IgD-negative memory B cell (primary cell): ENCODE data around the gene NLGN2. TPM values are rescaled to one million over a fixed set of nuclear protein-coding genes. Genes with fewer than 3 reads are reported as not detected.
A peak's percentile ranks its signal among the peaks of the same experiment; 100 is the strongest.

Experiments
- H3K27ac Mint-ChIP-seq, 3 donors: one replicate each; pipeline ENCODE4 v1.8.0; 2020 to 2022; ENCODE audit warnings: mild to moderate bottlenecking in 3 of 3, mixed read lengths in 3 of 3, moderate library complexity in 1 of 3
- H3K27me3 Mint-ChIP-seq: one replicate; pipeline ENCODE4 v1.8.0; 2021; ENCODE audit warnings: mixed read lengths
- H3K36me3 Mint-ChIP-seq: one replicate; pipeline ENCODE4 v1.8.0; 2020; ENCODE audit warnings: mild to moderate bottlenecking, mixed read lengths
- H3K4me1 Mint-ChIP-seq, 3 donors: one replicate each; pipeline ENCODE4 v1.8.0; 2020 to 2022; ENCODE audit warnings: mixed read lengths in 3 of 3, mild to moderate bottlenecking in 1 of 3
- H3K4me3 Mint-ChIP-seq, 4 donors: one replicate each; pipeline ENCODE4 v1.8.0; 2020 to 2022; ENCODE audit warnings: mild to moderate bottlenecking in 4 of 4, mixed read lengths in 4 of 4, moderate library complexity in 3 of 4
- H3K9me3 Mint-ChIP-seq, 3 donors: one replicate each; pipeline ENCODE4 v1.8.0; 2020 to 2021; ENCODE audit warnings: mixed read lengths in 3 of 3, mild to moderate bottlenecking in 1 of 3
- polyA plus RNA-seq: library from polyadenylated mRNA; unstranded; fragments of 300-500 nt; fragmentation: Illumina TruSeq; gene quantifications from one replicate; pipeline ENCODE4 v1.2.3, GENCODE V29; 2021

The NLGN2 gene
- polyA plus RNA-seq, 1 donor from 2014 or later, result not detected

DNA sequence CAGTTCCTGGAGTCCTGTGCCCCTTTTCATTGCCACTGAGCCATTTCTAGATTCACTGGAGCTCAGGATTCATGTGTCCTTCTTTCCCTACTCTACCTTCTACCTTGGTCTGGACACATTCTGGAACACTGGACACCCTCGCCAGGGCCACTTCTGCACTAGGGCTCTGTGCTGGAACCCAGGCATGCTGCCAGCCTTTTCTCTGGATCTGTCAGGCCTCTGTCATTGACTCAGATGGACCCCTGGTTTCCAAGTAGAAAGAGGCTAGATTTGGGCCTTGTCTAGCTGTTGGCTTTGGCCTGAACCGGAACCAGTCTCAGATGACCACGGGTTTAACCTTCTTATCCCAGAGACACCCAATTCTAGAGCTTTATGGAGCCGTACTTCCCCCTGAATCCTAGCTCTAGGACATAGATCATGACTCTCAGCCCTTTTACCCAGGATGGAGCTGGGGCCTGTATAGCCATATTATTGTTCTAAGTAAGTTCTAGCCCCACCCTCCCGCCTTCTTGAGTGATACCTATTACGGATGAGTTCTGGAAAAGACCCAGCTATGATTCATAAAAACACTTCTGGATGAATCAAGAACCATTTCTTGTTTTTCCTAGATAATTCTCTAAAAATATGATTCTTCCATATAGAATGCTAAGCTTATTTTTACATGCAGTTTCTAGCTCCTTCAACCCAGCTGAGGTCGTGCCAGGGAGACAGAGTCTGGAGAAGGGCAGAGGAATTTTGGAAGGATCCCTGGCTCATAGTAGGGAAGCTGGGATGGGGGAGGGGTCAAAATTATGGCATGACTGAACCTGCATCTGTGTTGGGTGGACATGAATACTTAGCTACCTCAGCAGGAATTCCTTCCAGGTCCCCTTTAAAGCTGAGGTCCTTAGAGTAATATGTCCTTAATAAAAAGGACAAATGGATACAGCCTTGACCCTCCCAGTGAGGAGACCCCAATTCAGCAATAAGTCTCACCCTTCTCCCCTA is 36.1 kb downstream of the NLGN2 start:
- peaks cover 60% of the 10 kb centered on the region for H3K27me3 Mint-ChIP-seq
- H3K4me3 Mint-ChIP-seq, result peak overlapping the region in 3 of 4 donors; percentile 5 to 72 (median 43)
- H3K9me3 Mint-ChIP-seq, result peaks cover 0 to 6% (median 1%) of the 10 kb centered on the region in 3 donors
- peaks cover 4% of the 10 kb centered on the region for H3K36me3 Mint-ChIP-seq
- H3K4me1 Mint-ChIP-seq, result peaks cover 12 to 23% (median 18%) of the 10 kb centered on the region in 3 donors
- no peak overlapping the region for H3K27ac Mint-ChIP-seq

DNA sequence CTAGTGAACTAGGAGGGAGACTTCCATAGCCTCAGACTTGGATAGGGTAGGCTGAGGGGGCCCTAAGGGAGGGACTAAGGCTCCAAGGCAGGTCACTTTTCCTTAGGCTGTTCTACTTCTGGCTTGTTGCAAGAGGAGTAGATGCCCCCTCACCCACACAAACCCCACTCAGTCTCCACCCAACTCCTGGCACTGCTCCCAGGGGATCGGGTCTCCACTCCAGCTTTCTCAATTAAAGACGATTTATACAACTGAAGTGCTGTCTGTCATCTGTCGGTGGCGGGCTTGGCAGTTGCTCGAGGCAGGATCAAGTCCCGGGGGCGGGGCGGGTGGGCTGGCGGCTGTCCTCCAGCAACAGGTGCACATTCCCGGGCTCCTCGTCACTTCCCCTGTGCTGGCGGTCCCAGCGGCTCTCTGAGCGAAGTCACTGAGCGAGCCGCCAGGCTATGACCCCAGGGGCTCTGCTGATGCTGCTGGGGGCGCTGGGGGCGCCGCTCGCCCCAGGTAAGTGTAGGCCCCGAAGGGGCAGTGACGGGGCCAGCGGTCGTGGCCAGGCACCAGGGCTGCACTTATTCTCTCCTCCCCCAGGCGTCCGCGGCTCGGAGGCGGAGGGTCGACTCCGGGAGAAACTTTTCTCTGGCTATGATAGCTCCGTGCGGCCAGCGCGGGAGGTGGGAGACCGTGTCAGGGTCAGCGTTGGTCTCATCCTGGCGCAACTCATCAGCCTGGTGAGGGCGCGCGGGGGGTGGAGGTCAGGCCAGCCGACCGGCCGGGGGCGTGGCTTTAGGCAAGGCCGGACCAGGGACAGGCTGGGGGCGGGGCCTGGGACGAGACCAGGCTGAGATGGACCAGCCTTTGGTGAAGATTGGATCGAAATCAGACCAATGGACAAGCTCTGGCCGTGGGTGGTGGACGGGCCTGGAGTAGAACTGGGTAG is 37.3 kb downstream of the NLGN2 start, which contains the start of gene CHRNB1:
CHRNB1 (plus strand) TSS at position 380 of the 937 bp plus-strand sequence; CDS start at position 447, 67 bp downstream.
- Mint-ChIP-seq H3K36me3 (peaks cover 4% of the 10 kb centered on the region), H3K4me3 (peak within 1 kb of the TSS; percentile 58 to 85 (median 76)), H3K27ac (peak within 1 kb of the TSS; percentile 12 to 95 (median 71)), H3K4me1 (peaks cover 9 to 18% (median 13%) of the 10 kb centered on the region in 3 donors), H3K9me3 (peaks cover 0 to 6% (median 1%) of the 10 kb centered on the region in 3 donors), H3K27me3 (peaks cover 59% of the 10 kb centered on the region)

DNA sequence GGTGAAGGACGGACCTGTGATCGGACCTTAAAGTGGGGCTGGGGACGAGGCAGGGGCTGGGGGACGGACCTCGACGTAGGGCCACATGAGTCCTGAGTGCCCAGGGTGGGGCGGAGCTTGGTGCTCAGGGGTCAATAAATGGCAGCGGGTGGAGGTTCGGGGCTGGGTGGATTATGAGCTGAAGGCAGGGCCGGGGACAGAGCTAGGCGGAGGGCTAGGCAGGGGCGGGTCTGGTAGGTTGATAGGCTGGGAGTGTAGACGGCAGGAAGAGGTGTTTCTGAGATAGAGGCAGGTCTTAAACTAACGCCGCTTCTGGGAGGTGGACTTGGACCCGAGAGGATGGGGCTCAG is 37.9 kb downstream of the NLGN2 start:
- Mint-ChIP-seq H3K27me3 (peaks cover 53% of the 10 kb centered on the region), H3K4me1 (peaks cover 7 to 14% (median 9%) of the 10 kb centered on the region in 3 donors), H3K4me3 (peak overlapping the region; percentile 58 to 85 (median 76)), H3K27ac (peak overlapping the region; percentile 12 to 95 (median 71)), H3K9me3 (peaks cover 0 to 6% (median 1%) of the 10 kb centered on the region in 3 donors), H3K36me3 (peaks cover 4% of the 10 kb centered on the region)

DNA sequence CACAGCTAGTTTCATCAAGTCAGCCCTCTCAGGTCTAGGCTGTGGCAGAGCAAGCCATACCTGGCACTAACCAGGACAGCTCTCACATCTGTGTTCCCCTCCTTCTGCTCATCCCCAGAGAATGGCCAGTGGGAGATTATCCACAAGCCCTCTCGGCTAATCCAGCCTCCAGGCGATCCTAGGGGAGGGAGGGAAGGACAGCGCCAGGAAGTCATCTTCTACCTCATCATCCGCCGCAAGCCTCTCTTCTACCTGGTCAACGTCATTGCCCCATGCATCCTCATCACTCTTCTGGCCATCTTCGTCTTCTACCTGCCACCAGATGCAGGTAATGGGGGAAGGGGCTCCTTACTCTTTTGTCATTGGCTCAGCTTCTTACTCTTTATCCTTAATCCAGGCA is 40.8 kb downstream of the NLGN2 start:
- H3K4me1 Mint-ChIP-seq, result peaks cover 7 to 14% (median 9%) of the 10 kb centered on the region in 3 donors
- peaks cover 4% of the 10 kb centered on the region for H3K36me3 Mint-ChIP-seq
- no peak overlapping the region for H3K4me3 Mint-ChIP-seq
- H3K27ac Mint-ChIP-seq, result peak overlapping the region in 1 of 3 donors; percentile 11
- H3K9me3 Mint-ChIP-seq, result peaks cover 0 to 6% (median 1%) of the 10 kb centered on the region in 3 donors
- H3K27me3 Mint-ChIP-seq, result peaks cover 34% of the 10 kb centered on the region

DNA sequence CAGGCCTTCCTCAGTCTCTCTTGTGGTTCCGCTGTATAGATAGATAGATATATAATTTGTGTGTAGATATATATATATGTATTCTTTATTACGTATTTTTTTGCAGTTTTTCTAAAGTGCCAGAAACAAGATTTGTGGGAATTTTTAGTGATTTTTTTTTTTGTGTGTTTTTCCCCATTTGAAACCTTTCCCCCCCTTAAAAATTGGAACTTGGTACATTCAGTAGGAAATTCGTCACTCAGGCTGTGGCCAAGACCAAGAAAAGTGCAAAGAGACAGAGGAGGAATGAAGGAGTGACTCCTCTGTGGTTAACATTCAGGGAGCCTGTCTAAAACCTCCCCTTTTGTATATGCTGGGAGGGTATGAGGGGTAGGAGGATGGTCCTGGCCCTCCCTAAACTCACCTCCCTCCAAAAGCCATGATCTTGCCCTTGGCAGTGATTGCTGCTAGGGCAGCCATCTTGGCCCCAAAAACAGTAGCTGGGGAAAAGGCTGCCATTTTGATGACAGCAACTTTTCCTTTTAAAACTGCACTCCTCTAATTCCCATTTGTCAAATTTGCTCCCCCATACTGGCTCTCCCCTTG is 52.4 kb downstream of the NLGN2 start:
- H3K36me3 Mint-ChIP-seq, result no peaks in the 10 kb centered on the region
- peak overlapping the region in 1 of 4 donors; percentile 34 for H3K4me3 Mint-ChIP-seq
- peaks cover 7 to 12% (median 12%) of the 10 kb centered on the region in 3 donors for H3K4me1 Mint-ChIP-seq
- peak overlapping the region in 1 of 3 donors; percentile 27 for H3K27ac Mint-ChIP-seq
- H3K9me3 Mint-ChIP-seq, result no peaks in the 10 kb centered on the region
- no peaks in the 10 kb centered on the region for H3K27me3 Mint-ChIP-seq

DNA sequence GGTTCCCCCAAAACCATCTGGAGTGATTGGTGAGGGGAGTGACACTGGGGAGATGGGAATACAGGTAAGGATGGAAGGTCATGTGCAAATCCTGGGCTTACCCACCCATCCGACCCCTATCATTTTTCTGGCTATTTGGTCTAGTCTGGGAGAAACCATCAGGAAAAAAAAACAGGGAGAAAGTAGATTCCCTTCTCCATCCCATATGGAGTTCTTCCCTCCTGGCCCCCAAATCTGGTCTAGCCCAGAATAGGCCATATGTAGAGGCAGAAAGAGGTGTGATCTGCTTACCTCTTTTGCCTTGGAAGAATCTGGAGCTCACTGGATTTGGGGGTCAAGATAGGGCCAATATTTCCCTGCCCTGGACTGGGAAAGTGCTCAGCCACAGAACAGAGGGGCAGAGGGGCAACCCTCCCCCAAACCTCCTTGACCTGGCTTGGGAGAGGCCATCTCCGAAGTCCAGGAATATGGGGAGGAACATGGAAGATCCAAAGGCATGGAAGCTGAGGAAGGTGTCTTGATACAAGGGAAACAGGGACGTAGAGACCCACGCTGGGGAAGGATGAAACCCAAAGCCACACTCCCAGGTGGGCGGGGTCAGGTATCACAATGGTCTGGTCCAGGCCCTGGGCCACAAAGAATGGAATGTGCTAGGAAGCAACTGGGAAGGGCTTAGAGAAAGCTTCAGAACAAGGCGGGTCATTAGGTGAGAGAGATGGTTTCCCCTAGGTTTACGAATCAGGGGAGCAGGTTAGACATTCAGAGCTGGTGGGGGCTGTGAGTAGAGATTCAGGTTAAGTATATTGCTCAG is 53.4 kb downstream of the NLGN2 start:
- Mint-ChIP-seq H3K36me3 (no peaks in the 10 kb centered on the region), H3K9me3 (no peaks in the 10 kb centered on the region), H3K4me3 (peak overlapping the region in 1 of 4 donors; percentile 57), H3K4me1 (peaks cover 3 to 7% (median 6%) of the 10 kb centered on the region in 3 donors), H3K27me3 (no peaks in the 10 kb centered on the region), H3K27ac (peak overlapping the region in 1 of 3 donors; percentile 53)

DNA sequence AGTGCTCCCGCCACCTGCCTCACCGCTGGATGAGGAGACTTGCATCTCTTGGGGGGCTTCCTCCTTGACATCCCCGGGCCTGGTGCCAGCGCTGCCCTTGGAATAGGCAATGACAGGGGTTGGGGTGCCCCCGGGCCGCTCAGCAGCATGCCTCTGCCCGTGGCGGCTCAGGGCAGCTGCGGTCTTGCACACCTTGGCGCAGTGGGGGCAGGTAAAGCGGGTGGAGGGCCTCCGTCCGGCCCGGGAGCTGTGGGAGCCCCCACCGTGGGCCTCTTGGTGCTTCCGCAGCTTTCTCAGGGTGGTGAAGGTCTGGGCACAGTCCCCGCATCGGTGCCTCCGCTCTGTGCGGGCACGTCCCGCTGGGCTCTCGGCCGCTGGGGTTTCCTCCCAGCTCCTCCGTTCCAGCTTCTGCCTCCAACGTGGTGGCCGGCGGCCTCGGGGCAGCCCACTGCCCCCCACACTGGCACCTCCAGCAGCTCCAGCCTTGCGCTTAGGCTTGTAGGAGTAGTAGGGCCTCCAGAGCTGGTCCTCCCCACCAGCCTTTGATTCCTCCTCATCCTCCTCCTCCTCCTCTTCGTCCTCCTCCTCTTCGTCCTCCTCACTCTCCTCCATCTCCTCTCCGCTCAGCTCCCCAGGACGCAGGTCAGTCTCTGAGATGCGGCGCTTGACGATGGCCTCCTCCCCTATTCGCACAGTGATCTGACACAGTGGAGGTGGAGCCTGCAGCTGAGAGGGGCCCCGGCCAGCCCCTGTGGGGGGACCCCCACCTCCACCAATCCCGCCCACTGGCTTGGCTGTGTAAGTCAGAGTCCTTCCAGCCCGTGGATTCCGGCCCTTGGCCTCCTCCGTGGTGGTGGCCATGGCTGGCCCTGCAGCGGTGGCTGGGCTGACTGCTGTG is 55.1 kb downstream of the NLGN2 start:
- H3K4me1 Mint-ChIP-seq, result peaks cover 5 to 7% (median 7%) of the 10 kb centered on the region in 3 donors
- no peaks in the 10 kb centered on the region for H3K9me3 Mint-ChIP-seq
- H3K36me3 Mint-ChIP-seq, result no peaks in the 10 kb centered on the region
- H3K27ac Mint-ChIP-seq, result no peak overlapping the region
- H3K27me3 Mint-ChIP-seq, result no peaks in the 10 kb centered on the region
- no peak overlapping the region for H3K4me3 Mint-ChIP-seq

DNA sequence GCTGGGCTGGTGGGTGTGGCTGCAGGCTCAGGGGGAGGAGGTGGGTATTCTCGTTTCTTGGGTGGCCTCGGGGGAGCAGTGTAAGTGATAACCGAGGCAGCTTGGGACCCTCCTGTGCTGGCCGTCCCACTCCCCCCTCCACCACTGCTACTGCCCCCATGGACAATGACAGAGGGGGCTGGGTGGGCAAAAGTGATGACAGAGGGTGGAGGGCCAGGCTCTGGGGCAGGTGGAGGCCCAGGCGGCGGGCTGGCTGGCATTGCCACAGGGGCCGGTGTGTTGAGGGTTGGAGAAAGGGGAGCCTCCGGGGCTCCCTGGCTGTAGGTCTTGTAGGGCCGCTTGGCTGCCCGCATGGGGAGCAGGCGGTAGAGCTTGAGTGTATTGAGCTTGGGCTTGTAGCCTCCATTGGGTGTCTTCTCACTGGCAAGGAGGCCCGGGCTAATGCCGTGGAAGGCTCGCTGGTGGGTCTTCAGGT is 55.8 kb downstream of the NLGN2 start:
- H3K36me3 Mint-ChIP-seq, result no peaks in the 10 kb centered on the region
- no peak overlapping the region for H3K27ac Mint-ChIP-seq
- H3K4me1 Mint-ChIP-seq, result peaks cover 6 to 11% (median 10%) of the 10 kb centered on the region in 3 donors
- no peaks in the 10 kb centered on the region for H3K27me3 Mint-ChIP-seq
- H3K9me3 Mint-ChIP-seq, result no peaks in the 10 kb centered on the region
- no peak overlapping the region for H3K4me3 Mint-ChIP-seq

DNA sequence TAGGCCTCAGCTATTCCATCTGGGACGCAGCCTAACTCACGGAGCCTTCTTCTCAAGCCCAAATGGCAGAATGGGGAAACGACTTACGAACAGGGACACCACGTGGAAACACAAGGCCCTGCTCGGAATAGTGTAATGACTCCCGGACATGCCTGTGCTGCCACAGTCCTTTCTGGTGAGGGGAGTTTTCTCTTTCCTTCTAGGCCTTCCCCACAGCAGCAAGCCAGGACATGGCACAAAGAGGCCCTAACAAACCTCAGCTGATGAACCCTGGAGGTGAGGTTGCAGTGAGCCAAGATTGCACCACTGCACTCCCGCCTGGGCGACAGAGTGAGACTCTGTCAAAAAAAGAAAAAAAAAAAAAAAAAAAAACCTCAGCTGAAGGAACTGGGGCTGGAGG is 56.4 kb downstream of the NLGN2 start:
- Mint-ChIP-seq H3K9me3 (no peaks in the 10 kb centered on the region), H3K27me3 (no peaks in the 10 kb centered on the region), H3K4me3 (no peak overlapping the region), H3K4me1 (peaks cover 6 to 15% (median 10%) of the 10 kb centered on the region in 3 donors), H3K36me3 (no peaks in the 10 kb centered on the region), H3K27ac (no peak overlapping the region)

DNA sequence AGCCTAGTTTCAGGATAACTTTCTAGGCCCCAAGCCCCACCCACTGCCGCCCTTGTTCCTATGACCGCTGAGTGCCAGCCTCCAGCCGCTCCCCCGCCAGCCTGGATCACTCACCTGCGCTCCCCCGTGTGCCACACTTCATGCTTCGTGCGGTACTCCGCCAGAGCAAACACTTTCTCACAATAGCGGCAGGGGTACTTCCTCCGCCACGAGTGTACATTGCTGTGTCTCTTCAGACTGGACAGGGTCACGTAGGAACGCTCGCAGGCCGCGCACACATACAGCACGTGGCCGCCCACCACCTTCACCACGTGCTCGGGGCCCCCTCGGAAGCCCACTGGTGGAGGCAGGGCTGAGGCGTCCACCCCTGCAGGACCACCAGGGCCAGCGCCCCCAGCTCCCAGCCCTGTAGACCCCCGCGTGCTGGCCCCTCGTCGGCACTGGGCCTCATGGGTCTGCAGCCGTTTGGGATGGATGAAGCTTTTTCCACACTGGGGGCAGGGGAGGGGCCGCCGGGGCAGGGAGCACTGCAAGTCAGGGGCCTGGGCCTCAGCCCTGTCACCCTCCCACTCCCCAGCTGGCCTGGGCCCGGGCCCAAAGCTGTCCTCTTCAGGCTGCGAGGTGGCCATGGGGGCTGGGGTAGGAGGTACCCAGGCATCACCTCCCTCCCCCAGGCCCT is 58.1 kb downstream of the NLGN2 start:
- H3K36me3 Mint-ChIP-seq, result no peaks in the 10 kb centered on the region
- peaks cover 6 to 16% (median 10%) of the 10 kb centered on the region in 3 donors for H3K4me1 Mint-ChIP-seq
- H3K4me3 Mint-ChIP-seq, result peak overlapping the region in 1 of 4 donors; percentile 23
- H3K27me3 Mint-ChIP-seq, result no peaks in the 10 kb centered on the region
- H3K27ac Mint-ChIP-seq, result no peak overlapping the region
- H3K9me3 Mint-ChIP-seq, result no peaks in the 10 kb centered on the region

DNA sequence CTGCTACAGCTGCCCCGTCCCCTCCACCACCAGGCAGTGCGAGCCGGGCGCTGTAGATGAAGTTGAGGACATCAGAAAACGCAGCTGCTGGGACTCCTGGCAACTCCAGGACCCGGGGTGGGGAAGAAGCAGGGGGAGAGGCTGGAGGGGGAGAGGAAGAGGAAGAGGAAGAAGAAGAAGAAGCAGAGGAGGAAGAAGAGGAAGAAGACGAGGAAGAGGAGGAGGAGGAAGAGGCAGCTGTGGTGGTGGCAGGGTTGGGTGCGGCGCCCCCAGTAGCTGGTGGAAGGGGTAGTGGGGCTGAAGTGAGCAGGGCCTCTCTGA is 58.6 kb downstream of the NLGN2 start:
- no peaks in the 10 kb centered on the region for H3K9me3 Mint-ChIP-seq
- no peaks in the 10 kb centered on the region for H3K36me3 Mint-ChIP-seq
- no peak overlapping the region for H3K27ac Mint-ChIP-seq
- H3K27me3 Mint-ChIP-seq, result no peaks in the 10 kb centered on the region
- H3K4me1 Mint-ChIP-seq, result peaks cover 6 to 18% (median 10%) of the 10 kb centered on the region in 3 donors
- H3K4me3 Mint-ChIP-seq, result peak overlapping the region in 1 of 4 donors; percentile 23

DNA sequence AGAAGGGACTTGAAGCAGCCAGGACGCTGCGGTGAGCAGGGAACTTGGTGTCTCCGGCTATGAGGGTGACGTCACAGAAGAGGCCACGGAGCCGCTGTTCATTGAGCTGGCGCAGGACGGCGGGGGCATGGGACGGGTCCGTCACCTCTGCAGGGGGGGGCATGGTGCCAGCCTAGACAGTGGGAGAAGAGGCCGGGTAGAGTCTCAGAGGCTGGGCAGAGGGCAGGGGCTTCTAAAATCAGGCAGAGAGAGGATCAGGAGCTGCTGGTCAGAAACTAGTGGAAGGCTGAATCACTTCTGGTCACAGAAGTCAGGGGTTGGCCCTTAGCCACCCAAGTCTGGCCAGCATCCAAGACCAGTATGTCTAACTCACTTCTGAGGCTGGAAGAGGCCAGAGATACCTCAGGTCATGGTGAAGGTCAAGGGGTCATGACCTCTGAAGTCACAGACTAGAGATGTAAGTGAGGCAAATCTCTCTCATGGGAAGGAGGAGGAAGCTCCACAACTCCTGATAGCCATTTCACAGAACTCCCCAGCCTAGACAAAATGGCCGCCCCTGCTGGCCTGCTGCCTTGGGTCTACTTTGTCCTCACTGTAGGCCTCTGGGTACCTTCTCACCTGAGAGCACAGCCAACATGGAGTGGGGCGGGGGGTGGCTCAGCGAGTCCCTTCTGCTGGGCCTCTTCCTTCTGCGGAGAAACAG is 59.1 kb downstream of the NLGN2 start:
- Mint-ChIP-seq H3K27ac (peak overlapping the region in 2 of 3 donors; percentile 39 to 43), H3K27me3 (no peaks in the 10 kb centered on the region), H3K4me1 (peaks cover 11 to 21% (median 13%) of the 10 kb centered on the region in 3 donors), H3K36me3 (no peaks in the 10 kb centered on the region), H3K4me3 (no peak overlapping the region), H3K9me3 (no peaks in the 10 kb centered on the region)
